ENCODE results near the gene NCAPD2.
"Not testable (repeated sequence)": the region's sequence is repeated elsewhere in the genome, so short reads cannot be mapped to it uniquely, and the experiment has no call there.

DNA sequence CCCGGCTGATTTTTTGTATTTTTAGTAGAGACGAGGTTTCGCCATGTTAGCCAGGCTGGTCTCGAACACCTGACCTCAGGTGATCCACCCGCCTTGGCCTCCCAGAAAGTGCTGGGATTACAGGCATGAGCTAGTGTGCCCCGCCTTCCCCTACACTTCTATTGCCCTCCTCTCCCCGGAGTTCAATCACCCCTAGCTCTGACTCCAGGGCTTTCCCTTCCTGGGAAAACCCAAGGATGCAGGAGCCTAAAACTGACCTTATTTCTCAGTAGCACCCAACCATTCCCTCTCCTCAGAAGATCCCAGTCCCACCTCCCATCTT is 62.6 kb downstream of the NCAPD2 start:
- TF ChIP-seq, protein P1, sequence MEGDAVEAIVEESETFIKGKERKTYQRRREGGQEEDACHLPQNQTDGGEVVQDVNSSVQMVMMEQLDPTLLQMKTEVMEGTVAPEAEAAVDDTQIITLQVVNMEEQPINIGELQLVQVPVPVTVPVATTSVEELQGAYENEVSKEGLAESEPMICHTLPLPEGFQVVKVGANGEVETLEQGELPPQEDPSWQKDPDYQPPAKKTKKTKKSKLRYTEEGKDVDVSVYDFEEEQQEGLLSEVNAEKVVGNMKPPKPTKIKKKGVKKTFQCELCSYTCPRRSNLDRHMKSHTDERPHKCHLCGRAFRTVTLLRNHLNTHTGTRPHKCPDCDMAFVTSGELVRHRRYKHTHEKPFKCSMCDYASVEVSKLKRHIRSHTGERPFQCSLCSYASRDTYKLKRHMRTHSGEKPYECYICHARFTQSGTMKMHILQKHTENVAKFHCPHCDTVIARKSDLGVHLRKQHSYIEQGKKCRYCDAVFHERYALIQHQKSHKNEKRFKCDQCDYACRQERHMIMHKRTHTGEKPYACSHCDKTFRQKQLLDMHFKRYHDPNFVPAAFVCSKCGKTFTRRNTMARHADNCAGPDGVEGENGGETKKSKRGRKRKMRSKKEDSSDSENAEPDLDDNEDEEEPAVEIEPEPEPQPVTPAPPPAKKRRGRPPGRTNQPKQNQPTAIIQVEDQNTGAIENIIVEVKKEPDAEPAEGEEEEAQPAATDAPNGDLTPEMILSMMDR (IDR thresholded peaks at IDR 0.05) = not testable (repeated sequence)
- not testable (repeated sequence) for TF ChIP-seq ZFX (IDR thresholded peaks at IDR 0.05; ENCODE audit: borderline replicate concordance)
